GM23338 (cell line): ENCODE results near the gene MAST2. TPM values are rescaled to one million over a fixed set of nuclear protein-coding genes. Genes with fewer than 3 reads are reported as not detected.
A peak's percentile ranks its signal among the peaks of the same experiment; 100 is the strongest.

Source experiments
- ATAC-seq: fragments of 200-7000 bp; cut with Tn5 transposase; 3 replicates; pipeline ENCODE4 v1.9.1; 2020
- DNase-seq: peaks from one replicate; pipeline ENCODE4 v3.0.0-alpha.2; 2015; ENCODE audit warnings: low spot score
- H2AFZ ChIP-seq: fragments of 200-600 bp; sonication (generic); 2 replicates; pipeline ENCODE4 v1.8.0; 2016; ENCODE audit warnings: antibody characterized with exemption, mild to moderate bottlenecking, moderate library complexity
- H3F3A ChIP-seq: fragments of 200-600 bp; sonication (generic); replicated peaks from 2 replicates; pipeline ENCODE4 v1.8.0; 2017; ENCODE audit warnings: antibody characterized with exemption, mixed run types, low read depth
- H3K27ac ChIP-seq: fragments of 200-600 bp; sonication (generic); 2 replicates; pipeline ENCODE4 v1.6.1; 2016; ENCODE audit warnings: low read depth
- H3K27me3 ChIP-seq: fragments of 200-600 bp; sonication (generic); 2 replicates; pipeline ENCODE4 v1.8.0; 2016; ENCODE audit warnings: mild to moderate bottlenecking, mixed run types, moderate library complexity; ENCODE audit not compliant: insufficient read depth
- H3K36me3 ChIP-seq: fragments of 200-600 bp; sonication (generic); 2 replicates; pipeline ENCODE4 v1.8.0; 2016; ENCODE audit warnings: mild to moderate bottlenecking; ENCODE audit not compliant: insufficient read depth
- H3K4me1 ChIP-seq: fragments of 200-600 bp; sonication (generic); 2 replicates; pipeline ENCODE4 v1.8.0; 2016; ENCODE audit warnings: mild to moderate bottlenecking, moderate library complexity; ENCODE audit not compliant: insufficient read depth
- H3K4me2 ChIP-seq: fragments of 200-600 bp; sonication (generic); 2 replicates; pipeline ENCODE4 v1.7.1; 2017; ENCODE audit warnings: mixed run types
- H3K4me3 ChIP-seq: fragments of 200-600 bp; sonication (generic); 2 replicates; pipeline ENCODE4 v1.6.1; 2016; ENCODE audit warnings: mixed run types
- H3K79me2 ChIP-seq: fragments of 200-600 bp; sonication (generic); replicated peaks from 2 replicates; pipeline ENCODE4 v1.8.0; 2017; ENCODE audit warnings: mild to moderate bottlenecking; ENCODE audit not compliant: insufficient read depth
- H3K9me2 ChIP-seq: fragments of 200-600 bp; sonication (generic); 2 replicates; pipeline ENCODE4 v1.8.0; 2017; ENCODE audit not compliant: insufficient read depth
- H4K20me1 ChIP-seq: fragments of 200-600 bp; sonication (generic); replicated peaks from 2 replicates; pipeline ENCODE4 v1.8.0; 2017; ENCODE audit warnings: mild to moderate bottlenecking; ENCODE audit not compliant: insufficient read depth
- H3K27ac Mint-ChIP-seq: 2 replicates; pipeline ENCODE4 v1.8.0; 2020; ENCODE audit warnings: inconsistent platforms, mild to moderate bottlenecking, moderate library complexity, mixed read lengths
- H3K27me3 Mint-ChIP-seq: 3 replicates; pipeline ENCODE4 v1.8.0; 2022; ENCODE audit warnings: low read depth, mild to moderate bottlenecking, moderate library complexity, mixed read lengths, inconsistent platforms; ENCODE audit not compliant: insufficient read depth, poor library complexity
- H3K36me3 Mint-ChIP-seq: 3 replicates; pipeline ENCODE4 v1.8.0; 2021; ENCODE audit warnings: low read depth, mild to moderate bottlenecking, inconsistent platforms, moderate library complexity, mixed read lengths
- H3K4me1 Mint-ChIP-seq: 3 replicates; pipeline ENCODE4 v1.8.0; 2020; ENCODE audit warnings: mild to moderate bottlenecking, inconsistent platforms, mixed read lengths
- H3K4me3 Mint-ChIP-seq: 3 replicates; pipeline ENCODE4 v1.8.0; 2021; ENCODE audit warnings: moderate library complexity, mild to moderate bottlenecking, inconsistent platforms, mixed read lengths
- H3K9me3 Mint-ChIP-seq: 3 replicates; pipeline ENCODE4 v1.8.0; 2020; ENCODE audit warnings: moderate library complexity, mild to moderate bottlenecking, inconsistent platforms, mixed read lengths
- CREB1 ChIP-seq: fragments of 250-450 bp; sonication (Bioruptor Pico); IDR thresholded peaks from 2 replicates; pipeline ENCODE4 v1.5.0; 2020; ENCODE audit warnings: low read depth, mild to moderate bottlenecking, moderate library complexity
- CTCF ChIP-seq, 2 experiments: fragments of 200-600 bp in 1 of 2; sonication (generic) in 1 of 2; conservative IDR thresholded peaks; 2 replicates each; pipeline versions ENCODE4 v1.5.1 to v1.6.1; 2016 to 2017; ENCODE audit warnings: antibody characterized with exemption in 2 of 2, low read depth in 2 of 2, mild to moderate bottlenecking in 2 of 2, moderate library complexity in 1 of 2
- EZH2 ChIP-seq: fragments of 200-600 bp; sonication (generic); IDR thresholded peaks from one replicate; pipeline ENCODE4 v1.8.0; 2017; ENCODE audit warnings: antibody characterized with exemption, mild to moderate bottlenecking, low read depth; ENCODE audit not compliant: unreplicated experiment
- EZH2phosphoT487 ChIP-seq: fragments of 200-600 bp; sonication (generic); IDR thresholded peaks from one replicate; pipeline ENCODE4 v1.8.1; 2018; ENCODE audit warnings: antibody characterized with exemption; ENCODE audit not compliant: unreplicated experiment
- JUNB ChIP-seq: IDR thresholded peaks from one replicate; pipeline ENCODE4 v1.6.1; 2016; ENCODE audit warnings: antibody characterized with exemption; ENCODE audit not compliant: unreplicated experiment
- NANOG ChIP-seq: IDR thresholded peaks from 2 replicates; pipeline ENCODE4 v1.6.1; 2016; ENCODE audit warnings: antibody characterized with exemption, borderline replicate concordance
- ZNF114 ChIP-seq: fragments of 250-450 bp; sonication (Bioruptor Pico); IDR thresholded peaks from 2 replicates; pipeline ENCODE4 v1.5.0; 2020; ENCODE audit warnings: mild to moderate bottlenecking, moderate library complexity
- ZNF331 ChIP-seq: fragments of 250-450 bp; sonication (Bioruptor Pico); IDR thresholded peaks from 2 replicates; pipeline ENCODE4 v1.5.0; 2020; ENCODE audit warnings: low read depth, mild to moderate bottlenecking, moderate library complexity
- polyA plus RNA-seq: library from polyadenylated mRNA; unstranded; fragments of >200 nt; fragmentation: Nextera tagmentation; extraction: Ambion mirVana; gene quantifications from 2 replicates; pipeline ENCODE4 v1.2.1, GENCODE V29; 2016
- total RNA-seq: library from RNA; depleted of rRNA; stranded (reverse); fragments of >200 nt; shearing (Covaris generic); gene quantifications from 2 replicates; pipeline ENCODE4 v1.2.3, GENCODE V29; 2014
- TF ChIP-seq, protein P1 (sequence below): IDR thresholded peaks from 2 replicates; pipeline ENCODE4 v1.6.1; 2016; ENCODE audit warnings: antibody characterized with exemption
- TF ChIP-seq, protein P2 (sequence below): IDR thresholded peaks from one replicate; pipeline ENCODE4 v1.6.1; 2018; ENCODE audit warnings: antibody characterized with exemption; ENCODE audit not compliant: unreplicated experiment

Gene MAST2
- total and polyA plus RNA-seq, 2 experiments from 2014 or later, result 11.5 to 57.7 TPM

- H3K27me3 Mint-ChIP-seq, result peaks cover 3% of the 10 kb centered on the region
- peak overlapping the region; percentile 45; the same call in 1 of the 2 replicates for H3K27ac Mint-ChIP-seq
- ATAC-seq (peak; percentile 58), DNase-seq (no peak)
- no peak overlapping the region for H3K27ac ChIP-seq
- H3K4me3 Mint-ChIP-seq, result no peak overlapping the region; the same call in 2 of the 3 replicates
- H4K20me1 ChIP-seq, result no peaks in the 10 kb centered on the region
- no peaks in the 10 kb centered on the region for H3K9me2 ChIP-seq
- H3K4me3 ChIP-seq, result no peak overlapping the region
- peaks cover 32% of the 10 kb centered on the region for H3K4me1 ChIP-seq
- H3K36me3 ChIP-seq, result no peaks in the 10 kb centered on the region
- TF ChIP-seq, protein P1, sequence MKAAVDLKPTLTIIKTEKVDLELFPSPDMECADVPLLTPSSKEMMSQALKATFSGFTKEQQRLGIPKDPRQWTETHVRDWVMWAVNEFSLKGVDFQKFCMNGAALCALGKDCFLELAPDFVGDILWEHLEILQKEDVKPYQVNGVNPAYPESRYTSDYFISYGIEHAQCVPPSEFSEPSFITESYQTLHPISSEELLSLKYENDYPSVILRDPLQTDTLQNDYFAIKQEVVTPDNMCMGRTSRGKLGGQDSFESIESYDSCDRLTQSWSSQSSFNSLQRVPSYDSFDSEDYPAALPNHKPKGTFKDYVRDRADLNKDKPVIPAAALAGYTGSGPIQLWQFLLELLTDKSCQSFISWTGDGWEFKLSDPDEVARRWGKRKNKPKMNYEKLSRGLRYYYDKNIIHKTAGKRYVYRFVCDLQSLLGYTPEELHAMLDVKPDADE, result no peak
- TF ChIP-seq ZNF331, result no peak
- H3K36me3 Mint-ChIP-seq, result peaks cover 4% of the 10 kb centered on the region; the same call in 1 of the 3 replicates
- H3K9me3 Mint-ChIP-seq, result no peaks in the 10 kb centered on the region
- no peaks in the 10 kb centered on the region for H3K27me3 ChIP-seq
- peaks cover 22% of the 10 kb centered on the region; the same call in 1 of the 2 replicates for H3K79me2 ChIP-seq
- peaks cover 42% of the 10 kb centered on the region for H3K4me1 Mint-ChIP-seq
- no peaks in the 10 kb centered on the region for H3F3A ChIP-seq
- peak overlapping the region; percentile 19; the same call in 1 of the 2 replicates for H3K4me2 ChIP-seq
- no peak overlapping the region for H2AFZ ChIP-seq
Measured at GRCh38 chr1:45913183-45913683, 109.8 kb downstream of the MAST2 start.

GRCh38 chr1:45913731-45914501, 110.5 kb downstream of the MAST2 start:
- Mint-ChIP-seq H3K4me3 (no peak overlapping the region; the same call in 2 of the 3 replicates), H3K4me1 (peaks cover 37% of the 10 kb centered on the region), H3K27me3 (peaks cover 3% of the 10 kb centered on the region), H3K9me3 (no peaks in the 10 kb centered on the region), H3K27ac (peak overlapping the region; percentile 45; the same call in 1 of the 2 replicates), H3K36me3 (peaks cover 4% of the 10 kb centered on the region; the same call in 1 of the 3 replicates)
- Histone ChIP-seq H2AFZ (no peak overlapping the region), H3K79me2 (peaks cover 22% of the 10 kb centered on the region; the same call in 1 of the 2 replicates), H3K27me3 (no peaks in the 10 kb centered on the region), H3F3A (no peaks in the 10 kb centered on the region), H4K20me1 (no peaks in the 10 kb centered on the region), H3K27ac (no peak overlapping the region), H3K4me3 (no peak overlapping the region), H3K9me2 (no peaks in the 10 kb centered on the region), H3K36me3 (no peaks in the 10 kb centered on the region), H3K4me1 (peaks cover 26% of the 10 kb centered on the region), H3K4me2 (0 out of 2 replicates have a peak overlapping the region, but pooled peaks have one; percentile 19)
- ATAC-seq, result no peak
- no peak for DNase-seq
- no peak for TF ChIP-seq NANOG
- TF ChIP-seq EZH2phosphoT487, result no peak
- no peak for TF ChIP-seq ZNF114
- TF ChIP-seq ZNF331, result no peak
- TF ChIP-seq, protein P1, result no peak
- TF ChIP-seq CREB1 (CRISPR knock-in tag), result no peak
- TF ChIP-seq EZH2, result no peak
- no peak for TF ChIP-seq JUNB
- TF ChIP-seq, protein P2, sequence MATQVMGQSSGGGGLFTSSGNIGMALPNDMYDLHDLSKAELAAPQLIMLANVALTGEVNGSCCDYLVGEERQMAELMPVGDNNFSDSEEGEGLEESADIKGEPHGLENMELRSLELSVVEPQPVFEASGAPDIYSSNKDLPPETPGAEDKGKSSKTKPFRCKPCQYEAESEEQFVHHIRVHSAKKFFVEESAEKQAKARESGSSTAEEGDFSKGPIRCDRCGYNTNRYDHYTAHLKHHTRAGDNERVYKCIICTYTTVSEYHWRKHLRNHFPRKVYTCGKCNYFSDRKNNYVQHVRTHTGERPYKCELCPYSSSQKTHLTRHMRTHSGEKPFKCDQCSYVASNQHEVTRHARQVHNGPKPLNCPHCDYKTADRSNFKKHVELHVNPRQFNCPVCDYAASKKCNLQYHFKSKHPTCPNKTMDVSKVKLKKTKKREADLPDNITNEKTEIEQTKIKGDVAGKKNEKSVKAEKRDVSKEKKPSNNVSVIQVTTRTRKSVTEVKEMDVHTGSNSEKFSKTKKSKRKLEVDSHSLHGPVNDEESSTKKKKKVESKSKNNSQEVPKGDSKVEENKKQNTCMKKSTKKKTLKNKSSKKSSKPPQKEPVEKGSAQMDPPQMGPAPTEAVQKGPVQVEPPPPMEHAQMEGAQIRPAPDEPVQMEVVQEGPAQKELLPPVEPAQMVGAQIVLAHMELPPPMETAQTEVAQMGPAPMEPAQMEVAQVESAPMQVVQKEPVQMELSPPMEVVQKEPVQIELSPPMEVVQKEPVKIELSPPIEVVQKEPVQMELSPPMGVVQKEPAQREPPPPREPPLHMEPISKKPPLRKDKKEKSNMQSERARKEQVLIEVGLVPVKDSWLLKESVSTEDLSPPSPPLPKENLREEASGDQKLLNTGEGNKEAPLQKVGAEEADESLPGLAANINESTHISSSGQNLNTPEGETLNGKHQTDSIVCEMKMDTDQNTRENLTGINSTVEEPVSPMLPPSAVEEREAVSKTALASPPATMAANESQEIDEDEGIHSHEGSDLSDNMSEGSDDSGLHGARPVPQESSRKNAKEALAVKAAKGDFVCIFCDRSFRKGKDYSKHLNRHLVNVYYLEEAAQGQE, result no peak
- TF ChIP-seq CTCF (conservative IDR thresholded peaks at IDR 0.05; ENCODE audit: low read depth in 2 of 2), result no peak
